IPS DF 4.7 (cell line): Measurements from ENCODE around the gene NKD1.

Experiments used
- DNase-seq: peaks from one replicate; pipeline ENCODE4 v3.0.0-alpha.2; 2013; ENCODE audit warnings: low spot score; ENCODE audit errors: extremely low read depth

The NKD1 gene

GRCh38 chr16:50613281-50613963 lies 65.2 kb downstream of the NKD1 start:
- DNase-seq: no peak

- DNase-seq: no peak
These were observed 65.8 kb downstream of the NKD1 start for GRCh38 chr16:50613964-50614474.

GRCh38 chr16:50614955-50615724 lies 66.9 kb downstream of the NKD1 start:
- no peak for DNase-seq

GRCh38 chr16:50615891-50616290 lies 67.7 kb downstream of the NKD1 start:
- DNase-seq: no peak

- no peak for DNase-seq
These were observed 68.2 kb downstream of the NKD1 start for GRCh38 chr16:50616386-50616785.

- no peak for DNase-seq
These were observed 68.9 kb downstream of the NKD1 start for GRCh38 chr16:50616883-50617645.

GRCh38 chr16:50617646-50618184 lies 69.5 kb downstream of the NKD1 start:
- DNase-seq: no peak

GRCh38 chr16:50618238-50618918 lies 70.2 kb downstream of the NKD1 start:
- no peak for DNase-seq

GRCh38 chr16:50619702-50620491 lies 71.7 kb downstream of the NKD1 start:
- DNase-seq: no peak

- no peak for DNase-seq
These were observed 72.7 kb downstream of the NKD1 start for GRCh38 chr16:50620646-50621451.

GRCh38 chr16:50621452-50621792 lies 73.2 kb downstream of the NKD1 start:
- no peak for DNase-seq

GRCh38 chr16:50622029-50622428 lies 73.8 kb downstream of the NKD1 start:
- no peak for DNase-seq

GRCh38 chr16:50622643-50623369 lies 74.6 kb downstream of the NKD1 start:
- DNase-seq: no peak

GRCh38 chr16:50624449-50624970 lies 76.3 kb downstream of the NKD1 start:
- DNase-seq: no peak

GRCh38 chr16:50625374-50625773 lies 77.2 kb downstream of the NKD1 start:
- no peak for DNase-seq

- DNase-seq: no peak
These were observed 78.7 kb downstream of the NKD1 start for GRCh38 chr16:50626868-50627267.

- DNase-seq: no peak
These were observed 79.2 kb downstream of the NKD1 start for GRCh38 chr16:50627419-50627818.

- DNase-seq: no peak
These were observed 80.1 kb downstream of the NKD1 start for GRCh38 chr16:50628156-50628802.
